ENCODE measurements around the gene TENT5C. TPM values are rescaled to one million over a fixed set of nuclear protein-coding genes. Genes with fewer than 3 reads are reported as not detected.

The TENT5C gene
- total RNA-seq, 1 experiment from 2014 or later: 1.4 TPM

DNA sequence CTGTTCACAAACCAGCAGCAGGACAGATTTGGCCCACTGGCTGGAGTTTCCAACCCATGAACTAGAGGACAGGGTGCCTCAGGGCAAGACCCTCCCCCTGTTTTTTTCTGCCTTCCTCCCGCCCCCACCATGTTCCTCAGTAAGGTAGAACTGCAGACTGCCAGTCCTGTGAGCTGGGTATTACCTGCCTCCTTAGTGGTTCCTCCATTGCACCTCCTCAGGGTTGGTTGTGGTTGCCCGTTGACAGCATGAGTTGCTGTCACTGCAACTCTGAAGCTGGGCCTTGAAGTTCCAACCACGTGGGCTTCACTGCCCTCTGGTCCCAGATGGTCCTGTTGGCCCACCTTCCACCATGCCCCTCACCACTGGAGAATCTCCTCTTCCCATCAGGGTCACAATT is 28.8 kb downstream of the TENT5C start:
- ChIA-PET CTCF (interaction anchor here (0.7 kb wide), 1 partner anchor 9 kb away, joined by 3 read pairs; no protein-coding TSS in a partner anchor), RAD21 (ENCODE audit: low non-redundant PET in 1 of 2, low total read pairs in 2 of 2, uncharacterized antibody in 2 of 2, unreplicated experiment in 2 of 2) (no interaction called here), POLR2A (no interaction called here)
- Histone ChIP-seq H2AFZ (ENCODE audit: low read depth, low read length, poor library complexity, severe bottlenecking) (no peak overlapping the region), H3K4me1 (ENCODE audit: control insufficient read depth in 1 of 2, insufficient read depth in 2 of 2, low read length in 2 of 2) (no peaks in the 10 kb centered on the region), H3K9ac (ENCODE audit: low read length) (no peak overlapping the region), H3K36me3 (ENCODE audit: control insufficient read depth in 1 of 2, insufficient read depth in 2 of 2, low read length in 2 of 2) (no peaks in the 10 kb centered on the region), H3K27ac (ENCODE audit: low read depth, low read length) (no peak overlapping the region), H3K27me3 (ENCODE audit: insufficient read depth, low read length) (no peaks in the 10 kb centered on the region; the same call in 1 of the 2 replicates), H3K4me3 (replicated peaks in 1 of 2; ENCODE audit: low read depth in 1 of 2, low read length in 2 of 2) (no peak overlapping the region), H3K9me2 (ENCODE audit: insufficient read depth) (no peaks in the 10 kb centered on the region), H3K9me3 (ENCODE audit: control insufficient read depth in 1 of 2, insufficient read depth in 1 of 2, low read depth in 1 of 2, low read length in 2 of 2) (no peaks in the 10 kb centered on the region), H3K4me2 (ENCODE audit: low read length) (no peak overlapping the region), H4K20me1 (ENCODE audit: insufficient read depth) (no peaks in the 10 kb centered on the region), H3K79me2 (ENCODE audit: insufficient read depth, low read length) (no peaks in the 10 kb centered on the region)
- ATAC-seq (no peak), DNase-seq (ENCODE audit: low read depth, low spot score) (no peak)
- no peak for TF ChIP-seq CTCF (IDR thresholded peaks at IDR 0.05 in 2 of 3, conservative IDR thresholded peaks at IDR 0.05 in 1 of 3; ENCODE audit: borderline replicate concordance in 1 of 3, insufficient read depth in 1 of 3, low read depth in 2 of 3, low read length in 2 of 3)
- BruUV-seq (replicated peaks): no TSS peak
- intact Hi-C loops (cut with micrococcal nuclease): no loop called here

DNA sequence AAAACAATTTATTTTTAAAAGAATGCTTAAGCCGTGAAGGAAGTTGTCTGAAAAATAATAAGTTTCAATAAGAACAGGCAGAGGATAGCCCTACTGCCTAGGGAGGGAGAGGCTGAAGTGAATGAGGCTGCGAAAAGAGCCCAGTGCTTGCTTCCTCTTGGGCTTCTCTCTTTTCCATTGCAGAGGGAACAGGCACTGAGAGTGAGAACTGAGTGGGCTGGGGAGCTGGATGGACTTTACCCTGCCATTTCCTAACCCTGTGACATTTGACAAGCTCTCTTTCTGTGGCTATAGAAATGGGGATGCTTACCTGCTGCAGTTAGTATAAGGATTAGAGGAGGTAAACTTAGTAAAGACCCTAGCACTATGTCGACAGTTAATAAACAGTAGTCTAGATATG is 30.0 kb downstream of the TENT5C start:
- ATAC-seq (no peak), DNase-seq (ENCODE audit: low read depth, low spot score) (no peak)
- H3K9ac ChIP-seq (ENCODE audit: low read length): no peak overlapping the region
- RAD21 ChIA-PET (ENCODE audit: low non-redundant PET in 1 of 2, low total read pairs in 2 of 2, uncharacterized antibody in 2 of 2, unreplicated experiment in 2 of 2): no interaction called here
- intact Hi-C loops (cut with micrococcal nuclease): no loop called here
- H2AFZ ChIP-seq (ENCODE audit: low read depth, low read length, poor library complexity, severe bottlenecking): no peak overlapping the region
- CTCF ChIA-PET: no interaction called here
- H4K20me1 ChIP-seq (ENCODE audit: insufficient read depth): no peaks in the 10 kb centered on the region
- H3K27ac ChIP-seq (ENCODE audit: low read depth, low read length): no peak overlapping the region
- H3K9me2 ChIP-seq (ENCODE audit: insufficient read depth): no peaks in the 10 kb centered on the region
- H3K4me1 ChIP-seq (ENCODE audit: control insufficient read depth in 1 of 2, insufficient read depth in 2 of 2, low read length in 2 of 2): no peaks in the 10 kb centered on the region
- no peaks in the 10 kb centered on the region for H3K27me3 ChIP-seq (ENCODE audit: insufficient read depth, low read length)
- BruUV-seq (replicated peaks): no TSS peak
- POLR2A ChIA-PET: no interaction called here
- no peaks in the 10 kb centered on the region for H3K79me2 ChIP-seq (ENCODE audit: insufficient read depth, low read length)
- no peak overlapping the region for H3K4me2 ChIP-seq (ENCODE audit: low read length)
- no peak overlapping the region for H3K4me3 ChIP-seq (replicated peaks in 1 of 2; ENCODE audit: low read depth in 1 of 2, low read length in 2 of 2)
- no peaks in the 10 kb centered on the region for H3K9me3 ChIP-seq (ENCODE audit: control insufficient read depth in 1 of 2, insufficient read depth in 1 of 2, low read depth in 1 of 2, low read length in 2 of 2)
- H3K36me3 ChIP-seq (ENCODE audit: control insufficient read depth in 1 of 2, insufficient read depth in 2 of 2, low read length in 2 of 2): no peaks in the 10 kb centered on the region
- TF ChIP-seq CBX3 (IDR thresholded peaks at IDR 0.05; ENCODE audit: low read depth) (no peak), ZNF274 (IDR thresholded peaks at IDR 0.05; ENCODE audit: low read depth, low read length) (no peak), ATF3 (IDR thresholded peaks at IDR 0.05) (no peak), SP1 (IDR thresholded peaks at IDR 0.05; ENCODE audit: low read depth) (no peak), CEBPB (IDR thresholded peaks at IDR 0.05; ENCODE audit: low read depth) (no peak), ZBTB33 (IDR thresholded peaks at IDR 0.05; ENCODE audit: extremely low read depth, insufficient replicate concordance, low read length) (no peak), CTCF (IDR thresholded peaks at IDR 0.05 in 2 of 3, conservative IDR thresholded peaks at IDR 0.05 in 1 of 3; ENCODE audit: borderline replicate concordance in 1 of 3, insufficient read depth in 1 of 3, low read depth in 2 of 3, low read length in 2 of 3) (no peak), FOSL1 (IDR thresholded peaks at IDR 0.05; ENCODE audit: low read depth) (no peak), TCF7L2 (IDR thresholded peaks at IDR 0.05; ENCODE audit: borderline replicate concordance, extremely low read depth, insufficient read depth, insufficient read length) (no peak), ELF1 (IDR thresholded peaks at IDR 0.05; ENCODE audit: borderline replicate concordance, low read depth) (no peak), MAX (IDR thresholded peaks at IDR 0.05) (no peak), EGR1 (IDR thresholded peaks at IDR 0.05; ENCODE audit: low read depth) (no peak), SIN3A (IDR thresholded peaks at IDR 0.05; ENCODE audit: low read depth) (no peak), POLR2AphosphoS5 (IDR thresholded peaks at IDR 0.05; ENCODE audit: low read depth, low read length) (no peak)
